H1 (cell line): ENCODE measurements around the gene LRRC2. TPM values are rescaled to one million over a fixed set of nuclear protein-coding genes. Genes with fewer than 3 reads are reported as not detected.

ENCODE experiments used
- E2F6 ChIP-seq: IDR thresholded peaks from 2 replicates; pipeline ENCODE4 v1.6.1; 2012; ENCODE audit warnings: inconsistent platforms
- POLR2A ChIP-seq, 2 experiments: IDR thresholded peaks; 1 replicate in 1 of 2; 2 replicates in 1 of 2; pipeline ENCODE4 v1.6.1; 2011; ENCODE audit warnings: low read depth in 2 of 2, low read length in 2 of 2, mild to moderate bottlenecking in 2 of 2; ENCODE audit errors: control extremely low read depth in 1 of 2
- SUZ12 ChIP-seq: fragments of 200-600 bp; sonication (generic); IDR thresholded peaks from 2 replicates; pipeline ENCODE4 v1.6.1; 2012; ENCODE audit warnings: mild to moderate bottlenecking, inconsistent platforms, low read length, moderate library complexity, mixed read lengths
- polyA plus RNA-seq, 7 experiments: library from polyadenylated mRNA; depleted of rRNA in 3 of 7; stranded (reverse) in 5 of 7; unstranded in 2 of 7; fragments of >200 nt in 5 of 7; fragments of 200-250 nt in 2 of 7; gene quantifications; 1 replicate in 5 of 7; 2 replicates in 1 of 7; 4 replicates in 1 of 7; pipeline versions ENCODE4 v1.2.1 to v1.2.3, GENCODE V29; 2011 to 2013; ENCODE audit warnings: missing spikeins in 2 of 7, mixed read lengths in 2 of 7
- total RNA-seq: library from RNA; stranded (reverse); fragmentation: NEBNext Ultra II Directional; extraction: Animal tissue kit (Norgen Biotek cat#: 25700); gene quantifications from 2 replicates; pipeline ENCODE4 v1.2.1, GENCODE V29; 2021

LRRC2 gene
- total and polyA plus RNA-seq, 2 of the 8 experiments (the other 6 are each of a cell fraction or from before 2014, with no cell fraction given) = 1.4 to 6.4 TPM

- no peak for TF ChIP-seq POLR2A (IDR thresholded peaks at IDR 0.05; ENCODE audit: control extremely low read depth in 1 of 2, low read depth in 2 of 2, low read length in 2 of 2)
- TF ChIP-seq SUZ12 = no peak
- no peak for TF ChIP-seq E2F6
These were observed 41.3 kb downstream of the LRRC2 start (continued) for GRCh38 chr3:46524832-46525231.
